B cell (primary cell): ENCODE results near the gene OFD1. TPM values are rescaled to one million over a fixed set of nuclear protein-coding genes. Genes with fewer than 3 reads are reported as not detected.

Experiments used
- ATAC-seq: fragments of 200-7000 bp; cut with Tn5 transposase; one replicate; pipeline ENCODE4 v1.10.0; 2021; ENCODE audit warnings: low read depth, mild to moderate bottlenecking, moderate number of reproducible peaks, moderate library complexity
- CTCF ChIA-PET: fragments of 350-600 bp; sonication (Branson Sonifier 250); formaldehyde crosslinking; loops from one replicate; lab custom pipeline; 2021; ENCODE audit warnings: antibody characterized with exemption, inconsistent platforms; lab: Charles Lee
- POLR2A ChIA-PET: fragments of 350-600 bp; sonication (Branson Sonifier 250); formaldehyde crosslinking; loops from one replicate; lab custom pipeline; 2021; ENCODE audit warnings: antibody characterized with exemption; lab: Charles Lee
- DNase-seq: peaks from one replicate; pipeline ENCODE4 v3.0.0; 2013
- H2AFZ ChIP-seq: 2 replicates; pipeline ENCODE4 v1.6.1; 2012; ENCODE audit warnings: mild to moderate bottlenecking, low read depth, low read length; ENCODE audit not compliant: insufficient read depth, poor library complexity, severe bottlenecking
- H3K27ac ChIP-seq, 2 donors: 1 replicate in 1 of 2; 2 replicates in 1 of 2; pipeline ENCODE4 v1.5.1; 2012 to 2013; ENCODE audit warnings: low read length in 2 of 2, mild to moderate bottlenecking in 2 of 2, moderate library complexity in 1 of 2
- H3K27me3 ChIP-seq, 4 experiments: fragments of 200-600 bp in 1 of 4; sonication (generic) in 1 of 4; replicated peaks in 1 of 4; 1 replicate in 2 of 4; 2 replicates in 2 of 4; pipeline versions ENCODE4 v1.6.1 to v1.7.0; 2013 to 2016; ENCODE audit warnings: low read length in 3 of 4, mild to moderate bottlenecking in 2 of 4, mixed read lengths in 1 of 4, moderate library complexity in 1 of 4; ENCODE audit not compliant: insufficient read depth in 4 of 4, control insufficient read depth in 3 of 4; ENCODE audit errors: control extremely low read depth in 1 of 4
- H3K36me3 ChIP-seq, 2 experiments: replicated peaks in 1 of 2; 1 replicate in 1 of 2; 2 replicates in 1 of 2; pipeline versions ENCODE4 v1.6.1 to v1.7.1; 2013; ENCODE audit warnings: low read length in 1 of 2; ENCODE audit not compliant: insufficient read depth in 2 of 2, control insufficient read depth in 1 of 2; ENCODE audit errors: control extremely low read depth in 1 of 2, extremely low read depth in 1 of 2
- H3K4me1 ChIP-seq, 2 donors: fragments of 200-600 bp in 1 of 2; sonication (generic) in 1 of 2; 1 replicate in 1 of 2; 2 replicates in 1 of 2; pipeline versions ENCODE4 v1.5.1 to v1.6.1; 2013 to 2017; ENCODE audit warnings: low read length in 2 of 2; ENCODE audit not compliant: control insufficient read depth in 2 of 2, insufficient read depth in 2 of 2
- H3K4me2 ChIP-seq: replicated peaks from 2 replicates; pipeline ENCODE3; 2012; ENCODE audit warnings: mild to moderate bottlenecking, low read depth, low read length; ENCODE audit not compliant: poor library complexity, severe bottlenecking
- H3K4me3 ChIP-seq, 5 experiments: fragments of 200-600 bp in 1 of 5; sonication (generic) in 1 of 5; 1 replicate in 3 of 5; 2 replicates in 2 of 5; pipeline versions ENCODE4 v1.5.1 to v1.7.0; 2011 to 2016; ENCODE audit warnings: low read length in 4 of 5, mild to moderate bottlenecking in 4 of 5, low read depth in 2 of 5, control low read depth in 1 of 5, moderate library complexity in 1 of 5; ENCODE audit not compliant: insufficient read depth in 1 of 5; ENCODE audit errors: control extremely low read depth in 1 of 5, extremely low read depth in 1 of 5
- H3K79me2 ChIP-seq: fragments of 200-600 bp; sonication (generic); one replicate; pipeline ENCODE4 v1.6.0; 2016; ENCODE audit warnings: low read length; ENCODE audit not compliant: control insufficient read depth, insufficient read depth
- H3K9ac ChIP-seq: fragments of 200-600 bp; sonication (generic); 2 replicates; pipeline ENCODE4 v1.6.1; 2017; ENCODE audit warnings: mild to moderate bottlenecking, low read length, moderate library complexity
- H3K9me3 ChIP-seq, 3 donors: one replicate each; pipeline versions ENCODE4 v1.6.1 to v1.7.1; 2013; ENCODE audit warnings: low read length in 2 of 3; ENCODE audit not compliant: control insufficient read depth in 2 of 3, insufficient read depth in 1 of 3; ENCODE audit errors: control extremely low read depth in 1 of 3
- H4K20me1 ChIP-seq: 2 replicates; pipeline ENCODE4 v1.6.0; 2012; ENCODE audit warnings: mild to moderate bottlenecking, low read length; ENCODE audit not compliant: insufficient read depth, control insufficient read depth, poor library complexity, severe bottlenecking
- H3K27ac Mint-ChIP-seq: one replicate; pipeline ENCODE4 v1.8.0; 2021; ENCODE audit warnings: mixed read lengths
- H3K27me3 Mint-ChIP-seq: one replicate; pipeline ENCODE4 v1.8.0; 2021; ENCODE audit warnings: mixed read lengths
- H3K4me1 Mint-ChIP-seq: one replicate; pipeline ENCODE4 v1.8.0; 2021; ENCODE audit warnings: mixed read lengths
- H3K4me3 Mint-ChIP-seq: one replicate; pipeline ENCODE4 v1.8.0; 2021; ENCODE audit warnings: mixed read lengths
- H3K9me3 Mint-ChIP-seq: one replicate; pipeline ENCODE4 v1.8.0; 2022; ENCODE audit warnings: mixed read lengths; ENCODE audit not compliant: insufficient read depth
- CTCF ChIP-seq: fragments of 200-600 bp; IDR thresholded peaks from one replicate; pipeline ENCODE4 v1.8.0; 2022; ENCODE audit warnings: antibody characterized with exemption, mild to moderate bottlenecking
- EZH2 ChIP-seq: IDR thresholded peaks from 2 replicates; pipeline ENCODE4 v1.6.1; 2012; ENCODE audit warnings: borderline replicate concordance, low read depth, mild to moderate bottlenecking, moderate library complexity, low read length; ENCODE audit not compliant: insufficient read depth, poor library complexity, severe bottlenecking
- WGBS: methylation state at CpG from one replicate; pipeline ENCODE4 v1.1.5; 2013; ENCODE audit warnings: missing lambda C conversion rate; ENCODE audit not compliant: insufficient coverage; 5-methylcytosine and 5-hydroxymethylcytosine counted together
- intact Hi-C: fragments of 100-400 bp; cut with micrococcal nuclease; formaldehyde crosslinking; loops from one replicate; pipeline ENCODE4 v1.10.0; 2022
- polyA plus RNA-seq: library from polyadenylated mRNA; depleted of rRNA; stranded (reverse); fragments of >200 nt; gene quantifications from 2 replicates; pipeline ENCODE4 v1.2.3, GENCODE V29; 2012
- total RNA-seq, 2 donors: library from RNA; stranded (reverse); fragments of 120-200 nt in 1 of 2; gene quantifications; 1 replicate in 1 of 2; 2 replicates in 1 of 2; pipeline versions ENCODE4 v1.2.3 to v1.2.4, GENCODE V29; 2013 to 2022

OFD1 gene
- total and polyA plus RNA-seq, 2 donors (not counting 1 experiment from before 2014, with no cell fraction given) = 40.6 to 84.9 TPM

- H2AFZ ChIP-seq = no peak overlapping the region
- TF ChIP-seq EZH2 = no peak
- TF ChIP-seq CTCF = no peak
These were observed 55.9 kb downstream of the OFD1 start for GRCh38 chrX:13790206-13791131.

GRCh38 chrX:13791145-13791544 is 56.6 kb downstream of the OFD1 start:
- Mint-ChIP-seq H3K4me1 (no peaks in the 10 kb centered on the region), H3K4me3 (no peak overlapping the region), H3K9me3 (no peaks in the 10 kb centered on the region), H3K27ac (no peak overlapping the region), H3K27me3 (no peaks in the 10 kb centered on the region)
- no peaks in the 10 kb centered on the region for H3K36me3 ChIP-seq
- H3K9me3 ChIP-seq = no peaks in the 10 kb centered on the region
- H3K4me1 ChIP-seq = no peaks in the 10 kb centered on the region
- ATAC-seq (no peak), DNase-seq (no peak)
- H3K4me3 ChIP-seq = no peak overlapping the region
- no peak overlapping the region for H3K9ac ChIP-seq
- POLR2A ChIA-PET = no interaction called here
- H4K20me1 ChIP-seq = no peaks in the 10 kb centered on the region
- H3K27me3 ChIP-seq = no peaks in the 10 kb centered on the region
- TF ChIP-seq EZH2 (no peak), CTCF (no peak)
- no peak overlapping the region for H3K4me2 ChIP-seq
- no peak overlapping the region for H3K27ac ChIP-seq
- H2AFZ ChIP-seq = no peak overlapping the region
- intact Hi-C loops = no loop called here
- CTCF ChIA-PET = no interaction called here
- no peaks in the 10 kb centered on the region for H3K79me2 ChIP-seq
- no CpG with 5 or more reads among the region's 2 CpGs for WGBS

More at GRCh38 chrX:13790206-13791131, 55.9 kb downstream of the OFD1 start:
- intact Hi-C loops = no loop called here
- Histone ChIP-seq H3K27me3 (no peaks in the 10 kb centered on the region), H3K36me3 (no peaks in the 10 kb centered on the region), H3K4me1 (no peaks in the 10 kb centered on the region), H3K4me2 (no peak overlapping the region), H3K27ac (no peak overlapping the region), H3K4me3 (no peak overlapping the region), H4K20me1 (no peaks in the 10 kb centered on the region), H3K79me2 (no peaks in the 10 kb centered on the region), H3K9me3 (no peaks in the 10 kb centered on the region), H3K9ac (no peak overlapping the region)
- Mint-ChIP-seq H3K4me3 (no peak overlapping the region), H3K9me3 (no peaks in the 10 kb centered on the region), H3K27me3 (no peaks in the 10 kb centered on the region), H3K27ac (no peak overlapping the region), H3K4me1 (no peaks in the 10 kb centered on the region)
- ATAC-seq (no peak), DNase-seq (no peak)
- 76% methylated on average over 3 of the region's 6 CpGs for WGBS
- ChIA-PET CTCF (no interaction called here), POLR2A (no interaction called here)
